Measurements from ENCODE around the gene CD38. TPM values are rescaled to one million over a fixed set of nuclear protein-coding genes. Genes with fewer than 3 reads are reported as not detected.

The CD38 gene
- total RNA-seq, 1 donor from 2014 or later, result 1.0 TPM

GRCh38 chr4:15894921-15895916 lies 117.1 kb downstream of the CD38 start:
- Histone ChIP-seq H2AFZ (ENCODE audit: low read depth, low read length) (no peak overlapping the region), H3K9me3 (ENCODE audit: insufficient read depth, low read depth, low read length) (no peaks in the 10 kb centered on the region), H3K4me2 (ENCODE audit: low read length) (no peak overlapping the region), H3K27me3 (ENCODE audit: insufficient read depth, low read length) (no peaks in the 10 kb centered on the region), H3K79me2 (ENCODE audit: insufficient read depth, low read length) (no peaks in the 10 kb centered on the region), H4K20me1 (ENCODE audit: insufficient read depth, low read length) (no peaks in the 10 kb centered on the region), H3K4me1 (ENCODE audit: insufficient read depth, low read length) (peaks cover 18% of the 10 kb centered on the region), H3K9ac (ENCODE audit: low read length) (no peak overlapping the region), H3K4me3 (ENCODE audit: insufficient read depth, low read depth, low read length) (no peak overlapping the region), H3K36me3 (ENCODE audit: insufficient read depth, low read length) (no peaks in the 10 kb centered on the region), H3K27ac (ENCODE audit: low read depth, low read length) (peak overlapping the region; percentile 74)
- peak; percentile 5 for FAIRE-seq
- DNase-seq (ENCODE audit: low read depth), result peak; percentile 91
- H3K36me3 Mint-ChIP-seq (ENCODE audit: low read depth, unreplicated experiment), result no peaks in the 10 kb centered on the region
- no peak overlapping the region for H3K4me3 Mint-ChIP-seq (ENCODE audit: unreplicated experiment)
- no peaks in the 10 kb centered on the region for H3K9me3 Mint-ChIP-seq (ENCODE audit: unreplicated experiment)
- peaks cover 4% of the 10 kb centered on the region for H3K4me1 Mint-ChIP-seq (ENCODE audit: low read depth, unreplicated experiment)
- H3K27me3 Mint-ChIP-seq (ENCODE audit: low read depth, unreplicated experiment), result no peaks in the 10 kb centered on the region
- TF ChIP-seq CTCF (IDR thresholded peaks at IDR 0.05; ENCODE audit: insufficient read depth, low read depth, low read length) (no peak), EZH2 (IDR thresholded peaks at IDR 0.05; ENCODE audit: insufficient read depth, low read length) (no peak)
- peak overlapping the region; percentile 9 for H3K27ac Mint-ChIP-seq (ENCODE audit: unreplicated experiment)

DNA sequence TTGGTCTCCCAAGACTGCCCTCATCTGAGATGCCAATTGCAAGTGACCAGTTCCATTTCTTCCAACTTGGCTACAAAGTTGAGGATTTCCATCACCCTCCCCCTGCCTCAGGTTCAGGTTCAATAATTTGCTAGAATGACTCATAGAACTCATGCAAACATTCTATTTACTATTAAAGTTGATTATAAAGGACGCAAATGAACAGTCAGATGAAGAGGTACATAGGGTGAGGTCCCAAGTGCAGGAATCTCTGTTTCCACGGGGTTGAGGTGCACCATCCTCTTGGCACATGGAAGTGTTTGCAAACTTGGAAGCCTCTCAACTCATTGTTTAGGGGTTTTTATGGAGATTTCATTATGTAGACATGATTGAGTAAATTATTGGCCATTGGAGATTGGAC lies 119.4 kb downstream of the CD38 start:
- FAIRE-seq (no peak), DNase-seq (ENCODE audit: low read depth) (no peak)
- H3K27me3 ChIP-seq (ENCODE audit: insufficient read depth, low read length), result no peaks in the 10 kb centered on the region

More for the DNA sequence above, 119.4 kb downstream of the CD38 start:
- no peak overlapping the region for H2AFZ ChIP-seq (ENCODE audit: low read depth, low read length)
- H3K4me1 ChIP-seq (ENCODE audit: insufficient read depth, low read length), result peaks cover 18% of the 10 kb centered on the region
- Mint-ChIP-seq H3K36me3 (ENCODE audit: low read depth, unreplicated experiment) (no peaks in the 10 kb centered on the region), H3K9me3 (ENCODE audit: unreplicated experiment) (no peaks in the 10 kb centered on the region), H3K4me1 (ENCODE audit: low read depth, unreplicated experiment) (peaks cover 4% of the 10 kb centered on the region), H3K4me3 (ENCODE audit: unreplicated experiment) (no peak overlapping the region), H3K27ac (ENCODE audit: unreplicated experiment) (no peak overlapping the region), H3K27me3 (ENCODE audit: low read depth, unreplicated experiment) (no peaks in the 10 kb centered on the region)
- TF ChIP-seq EZH2 (IDR thresholded peaks at IDR 0.05; ENCODE audit: insufficient read depth, low read length) (no peak), CTCF (IDR thresholded peaks at IDR 0.05; ENCODE audit: insufficient read depth, low read depth, low read length) (no peak)
- H3K36me3 ChIP-seq (ENCODE audit: insufficient read depth, low read length), result no peaks in the 10 kb centered on the region
- H3K27ac ChIP-seq (ENCODE audit: low read depth, low read length), result no peak overlapping the region
- no peaks in the 10 kb centered on the region for H3K79me2 ChIP-seq (ENCODE audit: insufficient read depth, low read length)
- H3K4me3 ChIP-seq (ENCODE audit: insufficient read depth, low read depth, low read length), result no peak overlapping the region
- no peaks in the 10 kb centered on the region for H3K9me3 ChIP-seq (ENCODE audit: insufficient read depth, low read depth, low read length)
- H4K20me1 ChIP-seq (ENCODE audit: insufficient read depth, low read length), result no peaks in the 10 kb centered on the region
- H3K4me2 ChIP-seq (ENCODE audit: low read length), result no peak overlapping the region
- no peak overlapping the region for H3K9ac ChIP-seq (ENCODE audit: low read length)

Data from astrocyte (in vitro differentiated cells and primary cell).